ENCODE measurements around the gene ARL15. TPM values are rescaled to one million over a fixed set of nuclear protein-coding genes. Genes with fewer than 3 reads are reported as not detected.

Gene ARL15
- polyA plus RNA-seq, 1 of the 3 experiments (the other 2 are of a cell fraction), result 6.4 TPM

- Histone ChIP-seq H3K27me3 (ENCODE audit: insufficient read depth) (no peaks in the 10 kb centered on the region), H3K9me3 (no peaks in the 10 kb centered on the region), H3K4me2 (no peak overlapping the region), H3F3A (replicated peaks; ENCODE audit: insufficient read depth) (no peaks in the 10 kb centered on the region), H3K4me1 (ENCODE audit: control insufficient read depth in 1 of 2, insufficient read depth in 2 of 2, low read depth in 1 of 2, low read length in 1 of 2) (no peaks in the 10 kb centered on the region), H2AFZ (ENCODE audit: low read depth) (no peak overlapping the region), H4K20me1 (ENCODE audit: insufficient read depth) (no peaks in the 10 kb centered on the region), H3K9me2 (no peaks in the 10 kb centered on the region), H3K79me2 (ENCODE audit: insufficient read depth) (no peaks in the 10 kb centered on the region), H3K4me3 (ENCODE audit: low read depth in 2 of 2, low read length in 1 of 2) (no peak overlapping the region), H3K9ac (no peak overlapping the region), H3K36me3 (replicated peaks in 1 of 2; ENCODE audit: control insufficient read depth in 1 of 2, insufficient read depth in 2 of 2, low read length in 1 of 2) (no peaks in the 10 kb centered on the region), H3K27ac (ENCODE audit: low read depth in 2 of 2, low read length in 1 of 2) (no peak overlapping the region)
- ChIA-PET CTCF (no interaction called here), POLR2A (no interaction called here)
- WGBS (ENCODE audit: low lambda C conversion rate), result 35% methylated on average over 5 of the region's 5 CpGs
- DNase-seq, result no peak
- TF ChIP-seq RAD21 (IDR thresholded peaks at IDR 0.05; ENCODE audit: low read length) (peak; percentile 38; the same call in 1 of the 2 replicates), RXRA (IDR thresholded peaks at IDR 0.05; ENCODE audit: borderline replicate concordance, low read depth) (no peak), SMC3 (IDR thresholded peaks at IDR 0.05; ENCODE audit: low read depth, low read length) (0 out of 2 replicates have a peak, but pooled peaks have one; percentile 14), POLR2AphosphoS5 (IDR thresholded peaks at IDR 0.05; ENCODE audit: low read depth, low read length) (no peak), MAX (IDR thresholded peaks at IDR 0.05; ENCODE audit: low read depth) (no peak), CTCF (IDR thresholded peaks at IDR 0.05) (peak; percentile 38), EZH2phosphoT487 (IDR thresholded peaks at IDR 0.05; ENCODE audit: borderline replicate concordance, low read depth) (no peak)
Observed at GRCh38 chr5:53871050-53871449, 439.3 kb downstream of the ARL15 start.

GRCh38 chr5:53858700-53859456 is 451.5 kb downstream of the ARL15 start:
- 75% methylated on average over 16 of the region's 17 CpGs for WGBS (ENCODE audit: low lambda C conversion rate)
- no peaks in the 10 kb centered on the region; the same call in 1 of the 2 replicates for H3K9me3 ChIP-seq
- no peaks in the 10 kb centered on the region for H3K36me3 ChIP-seq (replicated peaks in 1 of 2; ENCODE audit: control insufficient read depth in 1 of 2, insufficient read depth in 2 of 2, low read length in 1 of 2)
- H3K27me3 ChIP-seq (ENCODE audit: insufficient read depth), result no peaks in the 10 kb centered on the region
- CTCF ChIA-PET, result no interaction called here
- H3K9me2 ChIP-seq, result no peaks in the 10 kb centered on the region
- DNase-seq, result no peak
- no peak overlapping the region for H3K27ac ChIP-seq (ENCODE audit: low read depth in 2 of 2, low read length in 1 of 2)
- POLR2A ChIA-PET, result no interaction called here
- no peak overlapping the region for H2AFZ ChIP-seq (ENCODE audit: low read depth)
- no peaks in the 10 kb centered on the region for H3F3A ChIP-seq (replicated peaks; ENCODE audit: insufficient read depth)
- H3K4me1 ChIP-seq (ENCODE audit: control insufficient read depth in 1 of 2, insufficient read depth in 2 of 2, low read depth in 1 of 2, low read length in 1 of 2), result no peaks in the 10 kb centered on the region
- no peaks in the 10 kb centered on the region for H3K79me2 ChIP-seq (ENCODE audit: insufficient read depth)
- H3K4me2 ChIP-seq, result no peak overlapping the region
- H4K20me1 ChIP-seq (ENCODE audit: insufficient read depth), result no peaks in the 10 kb centered on the region
- H3K9ac ChIP-seq, result no peak overlapping the region
- no peak overlapping the region for H3K4me3 ChIP-seq (ENCODE audit: low read depth in 2 of 2, low read length in 1 of 2)
- no peak for TF ChIP-seq RAD21 (IDR thresholded peaks at IDR 0.05; ENCODE audit: low read length)
- no peak for TF ChIP-seq EZH2phosphoT487 (IDR thresholded peaks at IDR 0.05; ENCODE audit: borderline replicate concordance, low read depth)
- no peak for TF ChIP-seq PBX3 (IDR thresholded peaks at IDR 0.05)
- TF ChIP-seq CTCF (IDR thresholded peaks at IDR 0.05), result no peak
- TF ChIP-seq ELF1 (IDR thresholded peaks at IDR 0.05), result no peak
- TF ChIP-seq FOXM1 (IDR thresholded peaks at IDR 0.05; ENCODE audit: low read depth), result no peak
- TF ChIP-seq YY1 (IDR thresholded peaks at IDR 0.05; ENCODE audit: low read depth), result no peak
- TF ChIP-seq POLR2AphosphoS5 (IDR thresholded peaks at IDR 0.05; ENCODE audit: low read depth, low read length), result no peak
- no peak for TF ChIP-seq JUND (IDR thresholded peaks at IDR 0.05)
- TF ChIP-seq IRF3 (IDR thresholded peaks at IDR 0.05; ENCODE audit: low read depth, low read length), result no peak
- TF ChIP-seq USF1 (IDR thresholded peaks at IDR 0.05; ENCODE audit: borderline replicate concordance, low read depth), result no peak

Data from SK-N-SH (cell line).